ENCODE measurements around the gene REXO5. TPM values are rescaled to one million over a fixed set of nuclear protein-coding genes. Genes with fewer than 3 reads are reported as not detected.

Gene REXO5
- total and polyA plus RNA-seq, 9 of the 15 experiments (the other 6 are each of a cell fraction or from before 2014, with no cell fraction given), result 10.5 to 45.1 (median 25.4) TPM

DNA sequence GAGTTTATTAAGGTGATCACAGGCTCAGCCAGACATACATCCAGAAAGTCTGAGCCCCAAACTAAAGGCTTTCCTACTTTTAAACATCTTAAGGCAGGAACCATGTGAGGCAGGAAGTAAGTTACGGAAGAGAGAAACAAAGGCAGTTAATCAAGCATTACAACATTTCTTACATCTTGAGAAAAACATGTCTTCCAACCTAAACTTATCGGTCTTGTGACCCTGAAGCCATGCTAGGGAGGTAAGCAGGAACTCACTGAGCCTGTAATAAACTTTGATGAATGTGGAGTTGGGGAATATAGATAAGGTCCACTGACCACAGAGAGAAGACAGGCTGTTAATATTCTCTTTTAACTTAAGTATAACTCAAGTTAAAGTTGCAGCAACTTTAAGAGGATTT, 46.0 kb upstream of the REXO5 start:
- intact Hi-C loops (cut with micrococcal nuclease), result no loop called here
- ATAC-seq (peak; percentile 44; the same call in 2 of the 3 replicates), DNase-seq (ENCODE audit: extremely low read depth in 1 of 4, low spot score in 3 of 4) (peak in 2 of 4 experiments; percentile 32 to 80), FAIRE-seq (peak; percentile 72)
- Histone ChIP-seq H3K9ac (ENCODE audit: insufficient read depth in 1 of 2, low read depth in 2 of 2, low read length in 2 of 2) (peak overlapping the region in 1 of 2 experiments; percentile 50; a peak in 2 of 4 replicates), H3K36me3 (ENCODE audit: control insufficient read depth, insufficient read depth, low read length) (peaks cover 3% of the 10 kb centered on the region; the same call in 1 of the 3 replicates), H3K4me2 (ENCODE audit: insufficient read depth, low read length) (peak overlapping the region; percentile 56), H3K4me1 (replicated peaks in 1 of 2; ENCODE audit: control insufficient read depth in 2 of 2, insufficient read depth in 2 of 2, low read length in 2 of 2) (peaks cover 4 to 27% of the 10 kb centered on the region in 2 experiments; a peak in 4 of 5 replicates), H3K27me3 (ENCODE audit: control insufficient read depth in 2 of 2, insufficient read depth in 2 of 2, low read length in 2 of 2) (no peaks in the 10 kb centered on the region), H3K79me2 (ENCODE audit: control insufficient read depth, insufficient read depth, low read length) (peaks cover 15% of the 10 kb centered on the region), H3K27ac (ENCODE audit: extremely low read depth, low read depth, low read length) (peak overlapping the region; percentile 85), H3K9me1 (ENCODE audit: control insufficient read depth, insufficient read depth, low read length) (no peaks in the 10 kb centered on the region), H3K4me3 (no peak overlapping the region), H3K9me3 (replicated peaks; ENCODE audit: control insufficient read depth, insufficient read depth, low read depth, low read length) (peaks cover 18% of the 10 kb centered on the region), H4K20me1 (replicated peaks; ENCODE audit: control insufficient read depth, insufficient read depth, low read length) (no peaks in the 10 kb centered on the region), H2AFZ (ENCODE audit: low read depth, low read length) (peak overlapping the region; percentile 86)
- WGBS (ENCODE audit: insufficient coverage, low coverage, missing lambda C conversion rate), result 0% methylated on average over 2 of the region's 2 CpGs
- BruUV-seq (replicated peaks), result no TSS peak
- CTCF ChIA-PET (ENCODE audit: low intra/inter-chr PET ratio), result no interaction called here
- POLR2A ChIA-PET, result no interaction called here
- in situ Hi-C loops (cut with MboI), result no loop called here
- TF ChIP-seq ZNF583 (CRISPR knock-in tag; IDR thresholded peaks at IDR 0.05), result no peak
- TF ChIP-seq, protein P1, sequence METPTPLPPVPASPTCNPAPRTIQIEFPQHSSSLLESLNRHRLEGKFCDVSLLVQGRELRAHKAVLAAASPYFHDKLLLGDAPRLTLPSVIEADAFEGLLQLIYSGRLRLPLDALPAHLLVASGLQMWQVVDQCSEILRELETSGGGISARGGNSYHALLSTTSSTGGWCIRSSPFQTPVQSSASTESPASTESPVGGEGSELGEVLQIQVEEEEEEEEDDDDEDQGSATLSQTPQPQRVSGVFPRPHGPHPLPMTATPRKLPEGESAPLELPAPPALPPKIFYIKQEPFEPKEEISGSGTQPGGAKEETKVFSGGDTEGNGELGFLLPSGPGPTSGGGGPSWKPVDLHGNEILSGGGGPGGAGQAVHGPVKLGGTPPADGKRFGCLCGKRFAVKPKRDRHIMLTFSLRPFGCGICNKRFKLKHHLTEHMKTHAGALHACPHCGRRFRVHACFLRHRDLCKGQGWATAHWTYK (CRISPR knock-in tag; IDR thresholded peaks at IDR 0.05), result no peak
- TF ChIP-seq ARID1B (IDR thresholded peaks at IDR 0.05), result peak; percentile 76
- TF ChIP-seq ZNF174 (CRISPR knock-in tag; IDR thresholded peaks at IDR 0.05), result no peak
- no peak for TF ChIP-seq ZNF224 (CRISPR knock-in tag; IDR thresholded peaks at IDR 0.05)
- TF ChIP-seq SMARCB1 (IDR thresholded peaks at IDR 0.05; ENCODE audit: insufficient read length, low read depth), result no peak
- no peak for TF ChIP-seq JUND (IDR thresholded peaks at IDR 0.05; ENCODE audit: borderline replicate concordance, low read depth, low read length)
- peak; percentile 37; the same call in 1 of the 3 replicates for TF ChIP-seq JUND (tag; IDR thresholded peaks at IDR 0.05; ENCODE audit: borderline replicate concordance, low read depth, low read length)
- TF ChIP-seq KLF13 (tag; IDR thresholded peaks at IDR 0.05; ENCODE audit: borderline replicate concordance, low read depth), result no peak
- TF ChIP-seq MEF2D (tag; conservative IDR thresholded peaks at IDR 0.05; ENCODE audit: low read depth), result 0 out of 2 replicates have a peak, but pooled peaks have one; percentile 38
- no peak for TF ChIP-seq SP2 (IDR thresholded peaks at IDR 0.05; ENCODE audit: extremely low read depth, low read depth, low read length, poor library complexity, severe bottlenecking)
- TF ChIP-seq ZBTB12 (CRISPR knock-in tag; IDR thresholded peaks at IDR 0.05), result no peak
- peak; percentile 91; the same call in 1 of the 2 replicates for TF ChIP-seq RNF2 (IDR thresholded peaks at IDR 0.05)
- no peak for TF ChIP-seq ZNF609 (CRISPR knock-in tag; IDR thresholded peaks at IDR 0.05; ENCODE audit: borderline replicate concordance)
